GM12878 (cell line): Measurements from ENCODE around the gene C11orf91. TPM values are rescaled to one million over a fixed set of nuclear protein-coding genes. Genes with fewer than 3 reads are reported as not detected.

Experiments used
- ATAC-seq: fragments of 200-7000 bp; cut with Tn5 transposase; 3 replicates; pipeline ENCODE4 v1.9.1; 2020; ENCODE audit warnings: mild to moderate bottlenecking, moderate library complexity
- BruUV-seq: library from RNA; stranded (reverse); fragments of 400-500 nt; replicated peaks from 2 replicates; lab custom pipeline; 2021; lab: Mats Ljungman, UMichigan
- CTCF ChIA-PET: fragments of 300-600 bp; sonication (Branson Sonifier 250); formaldehyde crosslinking; extraction: SDS; loops from one replicate; lab custom pipeline; 2021; ENCODE audit warnings: inconsistent platforms; lab: Yijun Ruan, JAX
- POLR2A ChIA-PET: fragments of 350-600 bp; formaldehyde crosslinking; extraction: SDS; loops from one replicate; lab custom pipeline; 2021; ENCODE audit warnings: inconsistent platforms; lab: Charles Lee
- RAD21 ChIA-PET: fragments of 300-600 bp; sonication (Branson Sonifier 250); formaldehyde crosslinking; loops from one replicate; lab custom pipeline; 2023; ENCODE audit warnings: antibody characterized with exemption; ENCODE audit not compliant: unreplicated experiment; lab: Charles Lee
- SMC1A ChIA-PET: fragments of 300-600 bp; sonication (Branson Sonifier 250); formaldehyde crosslinking; loops from one replicate; lab custom pipeline; 2023; ENCODE audit not compliant: unreplicated experiment, uncharacterized antibody; lab: Charles Lee
- DNase-seq: peaks from one replicate; pipeline ENCODE4 v3.0.0-alpha.2; 2011; ENCODE audit warnings: low read depth, low spot score
- FAIRE-seq: peaks from 3 replicates; lab custom pipeline; 2011; peaks lifted over from hg19 to GRCh38; lab: Jason Lieb, UNC
- H2AFZ ChIP-seq: 2 replicates; pipeline ENCODE4 v1.6.0; 2011; ENCODE audit warnings: low read depth, low read length, control low read depth; ENCODE audit not compliant: control insufficient read depth
- H3K27ac ChIP-seq: 2 replicates; pipeline ENCODE4 v1.5.1; 2011; ENCODE audit warnings: control low read depth; ENCODE audit not compliant: control insufficient read depth, insufficient read depth
- H3K27me3 ChIP-seq, 2 experiments: replicated peaks in 1 of 2; 2 replicates each; pipeline versions ENCODE4 v1.6.0 to v1.6.1; 2011; ENCODE audit warnings: low read length in 1 of 2; ENCODE audit not compliant: control insufficient read depth in 2 of 2, insufficient read depth in 2 of 2
- H3K36me3 ChIP-seq, 2 experiments: 2 replicates each; pipeline ENCODE4 v1.5.1; 2011; ENCODE audit warnings: low read length in 1 of 2; ENCODE audit not compliant: control insufficient read depth in 2 of 2, insufficient read depth in 2 of 2
- H3K4me1 ChIP-seq: 2 replicates; pipeline ENCODE4 v1.6.1; 2011; ENCODE audit warnings: mild to moderate bottlenecking, low read length, moderate library complexity, mixed read lengths; ENCODE audit not compliant: control insufficient read depth, insufficient read depth
- H3K4me2 ChIP-seq: 2 replicates; pipeline ENCODE4 v1.6.0; 2011; ENCODE audit warnings: control low read depth; ENCODE audit not compliant: control insufficient read depth, insufficient read depth
- H3K4me3 ChIP-seq: fragments of 200-600 bp; sonication (generic); 2 replicates; pipeline ENCODE4 v1.5.1; 2016
- H3K79me2 ChIP-seq: 2 replicates; pipeline ENCODE4 v1.6.0; 2011; ENCODE audit warnings: low read length; ENCODE audit not compliant: control insufficient read depth, insufficient read depth
- H3K9ac ChIP-seq: 2 replicates; pipeline ENCODE4 v1.8.0; 2011; ENCODE audit warnings: low read length, control low read depth, mixed read lengths; ENCODE audit not compliant: control insufficient read depth, insufficient read depth
- H3K9me3 ChIP-seq: replicated peaks from 3 replicates; pipeline ENCODE4 v1.5.1; 2011; ENCODE audit warnings: mild to moderate bottlenecking, low read length; ENCODE audit not compliant: control insufficient read depth, insufficient read depth
- H4K20me1 ChIP-seq: 2 replicates; pipeline ENCODE4 v1.6.0; 2011; ENCODE audit not compliant: control insufficient read depth, insufficient read depth
- BACH1 ChIP-seq: fragments of 450-650 bp; IDR thresholded peaks from 2 replicates; pipeline ENCODE4 v1.6.1; 2017; ENCODE audit warnings: mild to moderate bottlenecking, borderline replicate concordance
- BCL11A ChIP-seq: IDR thresholded peaks from 2 replicates; pipeline ENCODE4 v1.6.1; 2011; ENCODE audit warnings: low read depth, low read length
- CBFB ChIP-seq: IDR thresholded peaks from 2 replicates; pipeline ENCODE4 v1.6.1; 2016; ENCODE audit warnings: antibody characterized with exemption, low read depth
- HDAC6 ChIP-seq: fragments of 200-600 bp; sonication (generic); IDR thresholded peaks from one replicate; pipeline ENCODE4 v1.8.0; 2017; ENCODE audit warnings: antibody characterized with exemption; ENCODE audit not compliant: unreplicated experiment
- JUND ChIP-seq: IDR thresholded peaks from 2 replicates; pipeline ENCODE4 v1.6.1; 2012; ENCODE audit warnings: low read depth, mild to moderate bottlenecking, low read length, improper control_type of control experiment, moderate library complexity
- NBN ChIP-seq: fragments of 450-650 bp; IDR thresholded peaks from 2 replicates; pipeline ENCODE4 v1.6.1; 2016
- NFIC ChIP-seq: IDR thresholded peaks from 2 replicates; pipeline ENCODE4 v1.6.1; 2012; ENCODE audit warnings: low read depth, mild to moderate bottlenecking, inconsistent platforms, low read length, moderate library complexity
- POLR2AphosphoS5 ChIP-seq: IDR thresholded peaks from 2 replicates; pipeline ENCODE4 v1.6.1; 2011; ENCODE audit warnings: mild to moderate bottlenecking, low read length, inconsistent platforms
- SRF ChIP-seq, 2 experiments: IDR thresholded peaks; 2 replicates each; pipeline ENCODE4 v1.6.1; 2011; ENCODE audit warnings: low read depth in 2 of 2, low read length in 2 of 2, mild to moderate bottlenecking in 1 of 2, moderate library complexity in 1 of 2
- TCF3 ChIP-seq: IDR thresholded peaks from 2 replicates; pipeline ENCODE4 v1.6.1; 2012; ENCODE audit warnings: low read depth, mild to moderate bottlenecking, low read length, borderline replicate concordance; ENCODE audit not compliant: insufficient read depth
- WGBS: methylation state at CpG from one replicate; pipeline ENCODE4 v1.1.6; 2016; ENCODE audit warnings: low lambda C conversion rate; ENCODE audit not compliant: insufficient replicate concordance, insufficient coverage; ENCODE audit errors: missing lambda C conversion rate; 5-methylcytosine and 5-hydroxymethylcytosine counted together
- in situ Hi-C: fragments of 300-500 bp; cut with MboI; formaldehyde crosslinking; loops from 9 replicates; pipeline ENCODE4 v1.14.3; 2018; ENCODE audit warnings: mixed read lengths
- intact Hi-C: fragments of 100-400 bp; cut with micrococcal nuclease; formaldehyde crosslinking; loops from one replicate; pipeline ENCODE4 v1.14.2; 2022; ENCODE audit not compliant: unreplicated experiment
- polyA plus RNA-seq, 11 experiments: library from polyadenylated mRNA; depleted of rRNA in 4 of 11; unstranded in 6 of 11; stranded (reverse) in 5 of 11; fragments of >200 nt; fragmentation: Nextera tagmentation in 4 of 11; fragmentation: Illumina TruSeq in 1 of 11; extraction: Ambion mirVana in 4 of 11; extraction: Trizol in 1 of 11; gene quantifications; 1 replicate in 1 of 11; 2 replicates in 10 of 11; pipeline versions ENCODE4 v1.2.1 to v1.2.3, GENCODE V29; 2011 to 2016; ENCODE audit warnings: inconsistent platforms in 2 of 11, missing spikeins in 2 of 11, low read depth in 1 of 11
- total RNA-seq, 4 experiments: library from RNA; depleted of rRNA in 3 of 4; stranded (reverse); fragments of >200 nt in 3 of 4; fragmentation: Illumina TruSeq in 1 of 4; extraction: Trizol in 1 of 4; gene quantifications; 2 replicates each; pipeline versions ENCODE4 v1.2.1 to v1.2.3, GENCODE V29; 2013 to 2021
- TF ChIP-seq, protein P1 (sequence below): IDR thresholded peaks from 2 replicates; pipeline ENCODE4 v1.6.1; 2011; ENCODE audit warnings: low read depth, mild to moderate bottlenecking, low read length, moderate library complexity, borderline replicate concordance; ENCODE audit errors: extremely low read depth
- TF ChIP-seq, protein P2 (sequence below): fragments of 450-650 bp; IDR thresholded peaks from 2 replicates; pipeline ENCODE4 v1.6.1; 2018; ENCODE audit warnings: borderline replicate concordance, mild to moderate bottlenecking; ENCODE audit not compliant: partially characterized antibody
- TF ChIP-seq, protein P3 (sequence below): fragments of 450-650 bp; IDR thresholded peaks from 2 replicates; pipeline ENCODE4 v1.6.1; 2017; ENCODE audit warnings: antibody characterized with exemption, mild to moderate bottlenecking, moderate library complexity
- TF ChIP-seq, protein P4 (sequence below): IDR thresholded peaks from 2 replicates; pipeline ENCODE4 v1.6.1; 2011; ENCODE audit warnings: mild to moderate bottlenecking, low read depth, low read length, moderate library complexity; ENCODE audit not compliant: insufficient replicate concordance

The C11orf91 gene
- total and polyA plus RNA-seq, 10 of the 15 experiments (the other 5 are each of a cell fraction or from before 2014, with no cell fraction given), result not detected

DNA sequence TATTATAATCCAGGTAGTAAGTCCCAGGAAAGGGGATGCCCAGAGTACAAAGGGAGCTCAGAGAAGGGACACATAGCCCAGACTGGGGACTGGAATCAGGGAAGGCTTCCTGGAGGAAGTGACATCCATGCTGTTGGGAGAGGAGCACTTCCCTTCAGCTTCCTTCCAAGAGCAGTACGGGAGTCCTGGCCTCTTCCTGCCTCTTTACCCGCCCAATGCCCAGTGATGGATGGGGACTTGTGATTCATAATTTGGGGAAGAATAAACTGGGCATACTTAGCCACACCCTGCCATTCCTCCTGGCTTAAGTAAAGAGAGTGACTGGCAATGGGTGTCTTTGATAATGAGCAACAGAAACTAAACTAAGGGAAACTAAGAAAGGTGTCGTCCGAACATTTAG, 11.5 kb downstream of the C11orf91 start:
- ATAC-seq (no peak), FAIRE-seq (no peak), DNase-seq (no peak)
- ChIA-PET POLR2A (no interaction called here), SMC1A (interaction anchor here (0.8 to 6.2 kb wide), 8 partner anchors 12 to 369 kb away, joined by 3 to 30 read pairs (median 5); no protein-coding TSS in a partner anchor), CTCF (interaction anchor here (0.8 to 6.5 kb wide), 9 partner anchors 8 to 355 kb away, joined by 3 to 45 read pairs (median 3); no protein-coding TSS in a partner anchor), RAD21 (interaction anchor here (0.8 to 2.3 kb wide), 2 partner anchors 53 to 327 kb away, joined by 3 to 14 read pairs; no protein-coding TSS in a partner anchor)
- H3K27ac ChIP-seq, result no peak overlapping the region
- 82% methylated on average over 4 of the region's 4 CpGs for WGBS
- no peak overlapping the region for H3K9ac ChIP-seq
- no TSS peak for BruUV-seq
- no peaks in the 10 kb centered on the region for H3K79me2 ChIP-seq
- peaks cover 3% of the 10 kb centered on the region; the same call in 1 of the 2 replicates for H3K4me1 ChIP-seq
- H3K4me2 ChIP-seq, result no peak overlapping the region
- H2AFZ ChIP-seq, result no peak overlapping the region
- no peaks in the 10 kb centered on the region for H3K36me3 ChIP-seq
- peaks cover 5% of the 10 kb centered on the region; the same call in 2 of the 3 replicates for H3K9me3 ChIP-seq
- H3K4me3 ChIP-seq, result no peak overlapping the region
- no peaks in the 10 kb centered on the region for H4K20me1 ChIP-seq
- in situ Hi-C loops, result loop anchor here (5.0 kb wide), 1 partner anchor 327 kb away; no protein-coding TSS in a partner anchor
- H3K27me3 ChIP-seq, result no peaks in the 10 kb centered on the region
- TF ChIP-seq, protein P1, sequence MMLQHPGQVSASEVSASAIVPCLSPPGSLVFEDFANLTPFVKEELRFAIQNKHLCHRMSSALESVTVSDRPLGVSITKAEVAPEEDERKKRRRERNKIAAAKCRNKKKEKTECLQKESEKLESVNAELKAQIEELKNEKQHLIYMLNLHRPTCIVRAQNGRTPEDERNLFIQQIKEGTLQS, result no peak
- TF ChIP-seq, protein P2, sequence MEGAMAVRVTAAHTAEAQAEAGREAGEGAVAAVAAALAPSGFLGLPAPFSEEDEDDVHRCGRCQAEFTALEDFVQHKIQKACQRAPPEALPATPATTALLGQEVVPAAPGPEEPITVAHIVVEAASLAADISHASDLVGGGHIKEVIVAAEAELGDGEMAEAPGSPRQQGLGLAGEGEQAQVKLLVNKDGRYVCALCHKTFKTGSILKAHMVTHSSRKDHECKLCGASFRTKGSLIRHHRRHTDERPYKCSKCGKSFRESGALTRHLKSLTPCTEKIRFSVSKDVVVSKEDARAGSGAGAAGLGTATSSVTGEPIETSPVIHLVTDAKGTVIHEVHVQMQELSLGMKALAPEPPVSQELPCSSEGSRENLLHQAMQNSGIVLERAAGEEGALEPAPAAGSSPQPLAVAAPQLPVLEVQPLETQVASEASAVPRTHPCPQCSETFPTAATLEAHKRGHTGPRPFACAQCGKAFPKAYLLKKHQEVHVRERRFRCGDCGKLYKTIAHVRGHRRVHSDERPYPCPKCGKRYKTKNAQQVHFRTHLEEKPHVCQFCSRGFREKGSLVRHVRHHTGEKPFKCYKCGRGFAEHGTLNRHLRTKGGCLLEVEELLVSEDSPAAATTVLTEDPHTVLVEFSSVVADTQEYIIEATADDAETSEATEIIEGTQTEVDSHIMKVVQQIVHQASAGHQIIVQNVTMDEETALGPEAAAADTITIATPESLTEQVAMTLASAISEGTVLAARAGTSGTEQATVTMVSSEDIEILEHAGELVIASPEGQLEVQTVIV, result no peak
- TF ChIP-seq BCL11A, result no peak
- TF ChIP-seq JUND, result no peak
- TF ChIP-seq, protein P3, sequence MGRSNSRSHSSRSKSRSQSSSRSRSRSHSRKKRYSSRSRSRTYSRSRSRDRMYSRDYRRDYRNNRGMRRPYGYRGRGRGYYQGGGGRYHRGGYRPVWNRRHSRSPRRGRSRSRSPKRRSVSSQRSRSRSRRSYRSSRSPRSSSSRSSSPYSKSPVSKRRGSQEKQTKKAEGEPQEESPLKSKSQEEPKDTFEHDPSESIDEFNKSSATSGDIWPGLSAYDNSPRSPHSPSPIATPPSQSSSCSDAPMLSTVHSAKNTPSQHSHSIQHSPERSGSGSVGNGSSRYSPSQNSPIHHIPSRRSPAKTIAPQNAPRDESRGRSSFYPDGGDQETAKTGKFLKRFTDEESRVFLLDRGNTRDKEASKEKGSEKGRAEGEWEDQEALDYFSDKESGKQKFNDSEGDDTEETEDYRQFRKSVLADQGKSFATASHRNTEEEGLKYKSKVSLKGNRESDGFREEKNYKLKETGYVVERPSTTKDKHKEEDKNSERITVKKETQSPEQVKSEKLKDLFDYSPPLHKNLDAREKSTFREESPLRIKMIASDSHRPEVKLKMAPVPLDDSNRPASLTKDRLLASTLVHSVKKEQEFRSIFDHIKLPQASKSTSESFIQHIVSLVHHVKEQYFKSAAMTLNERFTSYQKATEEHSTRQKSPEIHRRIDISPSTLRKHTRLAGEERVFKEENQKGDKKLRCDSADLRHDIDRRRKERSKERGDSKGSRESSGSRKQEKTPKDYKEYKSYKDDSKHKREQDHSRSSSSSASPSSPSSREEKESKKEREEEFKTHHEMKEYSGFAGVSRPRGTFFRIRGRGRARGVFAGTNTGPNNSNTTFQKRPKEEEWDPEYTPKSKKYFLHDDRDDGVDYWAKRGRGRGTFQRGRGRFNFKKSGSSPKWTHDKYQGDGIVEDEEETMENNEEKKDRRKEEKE, result no peak
- no peak for TF ChIP-seq NFIC
- no peak for TF ChIP-seq POLR2AphosphoS5
- TF ChIP-seq, protein P4, sequence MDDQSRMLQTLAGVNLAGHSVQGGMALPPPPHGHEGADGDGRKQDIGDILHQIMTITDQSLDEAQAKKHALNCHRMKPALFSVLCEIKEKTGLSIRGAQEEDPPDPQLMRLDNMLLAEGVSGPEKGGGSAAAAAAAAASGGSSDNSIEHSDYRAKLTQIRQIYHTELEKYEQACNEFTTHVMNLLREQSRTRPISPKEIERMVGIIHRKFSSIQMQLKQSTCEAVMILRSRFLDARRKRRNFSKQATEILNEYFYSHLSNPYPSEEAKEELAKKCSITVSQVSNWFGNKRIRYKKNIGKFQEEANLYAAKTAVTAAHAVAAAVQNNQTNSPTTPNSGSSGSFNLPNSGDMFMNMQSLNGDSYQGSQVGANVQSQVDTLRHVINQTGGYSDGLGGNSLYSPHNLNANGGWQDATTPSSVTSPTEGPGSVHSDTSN, result no peak
- TF ChIP-seq NBN, result no peak
- no peak for TF ChIP-seq TCF3
- TF ChIP-seq HDAC6, result no peak
- no peak for TF ChIP-seq BACH1
- TF ChIP-seq CBFB, result no peak
- no peak for TF ChIP-seq SRF (IDR thresholded peaks at IDR 0.05; ENCODE audit: low read depth in 2 of 2, low read length in 2 of 2)
- intact Hi-C loops, result loop anchor here (5.0 kb wide), 1 partner anchor 522 kb away; no protein-coding TSS in a partner anchor
